Measurements from ENCODE around the gene HOXD9.

The HOXD9 gene

GRCh38 chr2:176173567-176174381 is 51.3 kb downstream of the HOXD9 start:
- no peak for ATAC-seq
- no peak for TF ChIP-seq TSHZ2 (CRISPR knock-in tag; IDR thresholded peaks at IDR 0.05)
- TF ChIP-seq ZFP3 (CRISPR knock-in tag; IDR thresholded peaks at IDR 0.05): no peak
- TF ChIP-seq PATZ1 (CRISPR knock-in tag; IDR thresholded peaks at IDR 0.05; ENCODE audit: borderline replicate concordance): no peak
- no peak for TF ChIP-seq OSR1 (CRISPR knock-in tag; IDR thresholded peaks at IDR 0.05)

GRCh38 chr2:176174382-176174823 is 51.9 kb downstream of the HOXD9 start:
- ATAC-seq: peak; percentile 49; the same call in 2 of the 3 replicates
- TF ChIP-seq ZNF8 (CRISPR knock-in tag; IDR thresholded peaks at IDR 0.05) (no peak), SNAI2 (CRISPR knock-in tag; IDR thresholded peaks at IDR 0.05) (no peak), CSRNP3 (CRISPR knock-in tag; IDR thresholded peaks at IDR 0.05) (no peak), ZNF565 (CRISPR knock-in tag; conservative IDR thresholded peaks at IDR 0.05; ENCODE audit: low read depth) (no peak), GLIS3 (CRISPR knock-in tag; IDR thresholded peaks at IDR 0.05) (no peak), ZFP3 (CRISPR knock-in tag; IDR thresholded peaks at IDR 0.05) (no peak), TOX (CRISPR knock-in tag; IDR thresholded peaks at IDR 0.05; ENCODE audit: borderline replicate concordance) (no peak), ARNTL (CRISPR knock-in tag; IDR thresholded peaks at IDR 0.05; ENCODE audit: borderline replicate concordance, low read depth) (no peak), ZC3H10 (CRISPR knock-in tag; IDR thresholded peaks at IDR 0.05) (no peak)
